Uterus (tissue), 2 donors: ENCODE measurements around the gene C1orf105.

Source experiments
- CTCF ChIP-seq, 4 experiments: fragments of 200-600 bp in 2 of 4; fragments of 450-650 bp in 2 of 4; sonication (generic) in 2 of 4; IDR thresholded peaks; one replicate each; pipeline ENCODE4 v1.5.1; 2016 to 2019; ENCODE audit warnings: antibody characterized with exemption in 4 of 4, mild to moderate bottlenecking in 2 of 4, moderate library complexity in 1 of 4
- POLR2A ChIP-seq, 2 donors: fragments of 450-650 bp; IDR thresholded peaks; one replicate each; pipeline ENCODE4 v1.6.1; 2016; ENCODE audit warnings: antibody characterized with exemption in 2 of 2, mild to moderate bottlenecking in 1 of 2, moderate library complexity in 1 of 2

GRCh38 chr1:172394811-172395210 is 25.7 kb upstream of the C1orf105 start:
- TF ChIP-seq CTCF (IDR thresholded peaks at IDR 0.05), result no peak
- TF ChIP-seq POLR2A (IDR thresholded peaks at IDR 0.05), result no peak
